AG04449 (cell line): Measurements from ENCODE around the gene CPT1A.

Experiments
- CTCF ChIA-PET: fragments of 350-600 bp; formaldehyde crosslinking; extraction: SDS; loops from one replicate; lab custom pipeline; 2021; ENCODE audit warnings: antibody characterized with exemption; lab: Yijun Ruan, JAX
- POLR2A ChIA-PET: fragments of 400-600, 350-600 bp; formaldehyde crosslinking; extraction: SDS; loops from one replicate; lab custom pipeline; 2020; ENCODE audit warnings: antibody characterized with exemption, inconsistent platforms; lab: Yijun Ruan, JAX
- DNase-seq: peaks from one replicate; pipeline ENCODE4 v3.0.0-alpha.2; 2010; ENCODE audit warnings: low read depth, low spot score
- H3K4me3 ChIP-seq: 2 replicates; pipeline ENCODE4 v1.5.1; 2011; ENCODE audit warnings: low read depth, mild to moderate bottlenecking, control low read depth, low read length
- CTCF ChIP-seq: IDR thresholded peaks from one replicate; pipeline ENCODE4 v1.5.1; 2011; ENCODE audit warnings: mild to moderate bottlenecking, moderate library complexity, low read length, control low read depth, inconsistent platforms; ENCODE audit not compliant: insufficient read depth; ENCODE audit errors: missing control alignments

Gene CPT1A

DNA sequence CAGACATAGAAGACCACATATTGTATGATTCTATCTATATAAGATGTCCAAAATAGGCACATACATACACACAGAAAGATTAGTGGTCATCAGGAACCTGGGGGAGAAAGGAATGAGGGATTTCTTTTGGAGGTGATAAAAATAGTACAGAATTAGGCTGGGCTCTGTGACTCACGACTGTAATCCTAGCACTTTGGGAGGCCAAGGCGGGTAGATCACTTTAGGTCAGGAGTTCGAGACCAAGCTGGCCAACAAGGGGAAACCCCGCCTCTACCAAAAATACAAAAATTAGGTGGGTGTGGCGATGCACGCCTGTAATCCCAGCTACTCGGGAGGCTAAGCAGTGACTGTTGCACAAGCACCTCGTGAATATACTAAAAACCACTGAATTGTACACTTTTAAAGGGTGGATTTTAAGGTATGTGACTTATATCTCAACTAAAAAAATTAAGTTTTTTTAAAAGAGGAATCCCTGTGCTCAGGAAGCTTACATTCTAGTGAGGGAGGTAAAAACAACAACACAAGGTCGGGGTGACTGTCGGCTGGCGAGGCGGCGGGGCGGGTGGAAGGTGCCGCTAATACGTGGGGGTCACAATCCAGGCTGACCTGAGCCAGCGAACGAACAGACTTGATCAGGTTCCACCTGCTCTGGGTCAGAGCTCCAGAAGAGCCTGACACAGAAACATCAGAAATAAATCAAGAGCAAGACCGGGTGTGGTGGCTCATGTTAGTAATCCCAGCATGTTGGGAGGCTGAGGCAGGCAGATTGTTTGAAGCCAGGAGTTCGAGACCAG lies 65.1 kb downstream of the CPT1A start:
- ChIA-PET CTCF (interaction anchor here (1.9 kb wide), 1 partner anchor 21 kb away, joined by 4 read pairs; no protein-coding TSS in a partner anchor), POLR2A (no interaction called here)
- no peak for TF ChIP-seq CTCF
- no peak overlapping the region for H3K4me3 ChIP-seq
- no peak for DNase-seq

GRCh38 chr11:68775951-68776388 lies 65.7 kb downstream of the CPT1A start:
- ChIA-PET POLR2A (no interaction called here), CTCF (no interaction called here)
- DNase-seq: no peak
- H3K4me3 ChIP-seq: no peak overlapping the region
- no peak for TF ChIP-seq CTCF

DNA sequence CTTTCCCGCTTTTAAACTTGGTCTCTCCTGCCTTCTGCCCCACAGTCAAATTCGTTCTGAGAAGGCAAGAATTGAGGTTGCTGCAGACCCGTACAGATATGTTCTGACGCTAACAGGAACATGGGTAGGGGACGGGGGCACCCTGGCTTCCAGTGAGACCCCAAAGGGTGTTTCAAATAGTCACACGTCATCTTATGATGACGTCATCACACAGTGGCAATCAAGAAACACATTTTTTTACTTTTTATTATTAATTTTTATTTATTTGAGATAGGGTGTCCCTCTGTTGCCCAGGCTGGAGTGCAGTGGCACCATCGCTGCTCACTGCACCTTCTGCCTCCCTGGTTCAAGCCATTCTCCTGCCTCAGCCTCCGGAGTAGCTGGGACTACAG lies 67.5 kb downstream of the CPT1A start:
- POLR2A ChIA-PET: no interaction called here
- no peak for DNase-seq

DNA sequence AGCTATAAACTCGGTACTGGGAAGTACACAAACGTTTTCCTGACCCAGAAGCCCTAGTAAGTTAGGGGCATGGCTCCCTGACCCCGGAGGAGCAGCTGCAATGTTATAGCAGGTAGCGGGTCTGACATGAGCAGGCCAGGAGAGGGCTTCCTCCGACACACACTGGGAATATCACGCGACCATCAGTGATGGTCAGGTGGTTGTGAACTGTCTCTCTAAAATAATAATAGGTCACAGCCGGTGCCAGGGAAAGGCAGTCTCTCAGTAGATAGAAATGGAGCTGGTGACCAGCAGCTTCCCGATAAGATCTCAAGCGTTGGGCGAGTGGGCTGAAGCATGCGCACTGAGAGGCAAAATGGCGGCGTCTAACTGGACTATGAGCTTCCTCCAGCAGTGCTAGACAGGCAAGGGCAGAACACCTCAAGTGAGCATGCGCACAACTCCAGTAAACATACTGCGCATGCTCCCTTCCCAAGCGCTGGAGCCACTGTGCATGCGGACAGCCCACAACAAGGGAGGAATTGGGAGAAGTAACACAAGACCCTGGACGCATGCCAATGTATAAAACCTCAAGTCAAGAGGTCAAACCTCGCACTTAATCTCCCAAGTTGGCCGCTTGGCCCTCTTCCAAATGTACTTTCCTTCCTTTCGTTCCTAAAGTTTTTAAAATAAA lies 68.1 kb downstream of the CPT1A start:
- H3K4me3 ChIP-seq: no peak overlapping the region
- no peak for DNase-seq
- no peak for TF ChIP-seq CTCF
- CTCF ChIA-PET: interaction anchor here (0.6 kb wide), 1 partner anchor 110 kb away, joined by 3 read pairs; no protein-coding TSS in a partner anchor
- POLR2A ChIA-PET: no interaction called here

More for the DNA sequence above, 67.5 kb downstream of the CPT1A start:
- H3K4me3 ChIP-seq: no peak overlapping the region
- CTCF ChIA-PET: interaction anchor here (0.6 kb wide), 1 partner anchor 110 kb away, joined by 3 read pairs; no protein-coding TSS in a partner anchor
- no peak for TF ChIP-seq CTCF

DNA sequence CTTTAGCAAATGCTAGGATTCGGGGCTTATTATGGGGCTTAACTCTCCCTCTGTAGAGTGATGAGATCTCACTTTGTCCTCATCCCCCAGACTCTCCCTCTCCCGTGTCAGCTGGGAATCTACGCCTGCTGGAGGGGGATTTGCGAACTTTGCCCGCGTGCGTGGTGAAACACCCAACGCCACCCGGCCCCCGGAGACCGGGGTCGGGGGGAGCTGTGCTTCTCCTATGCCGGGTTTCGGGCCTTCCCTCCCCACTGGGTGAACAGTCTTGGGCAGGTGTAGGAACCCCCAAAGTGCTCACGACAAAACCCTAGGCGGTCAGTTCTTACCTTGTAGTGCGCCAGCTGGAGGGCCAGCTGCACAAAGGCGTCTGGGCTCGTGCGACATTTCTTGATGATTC lies 68.8 kb downstream of the CPT1A start:
- POLR2A ChIA-PET: no interaction called here
- CTCF ChIA-PET: no interaction called here
- no peak overlapping the region for H3K4me3 ChIP-seq
- no peak for DNase-seq
- TF ChIP-seq CTCF: no peak

DNA sequence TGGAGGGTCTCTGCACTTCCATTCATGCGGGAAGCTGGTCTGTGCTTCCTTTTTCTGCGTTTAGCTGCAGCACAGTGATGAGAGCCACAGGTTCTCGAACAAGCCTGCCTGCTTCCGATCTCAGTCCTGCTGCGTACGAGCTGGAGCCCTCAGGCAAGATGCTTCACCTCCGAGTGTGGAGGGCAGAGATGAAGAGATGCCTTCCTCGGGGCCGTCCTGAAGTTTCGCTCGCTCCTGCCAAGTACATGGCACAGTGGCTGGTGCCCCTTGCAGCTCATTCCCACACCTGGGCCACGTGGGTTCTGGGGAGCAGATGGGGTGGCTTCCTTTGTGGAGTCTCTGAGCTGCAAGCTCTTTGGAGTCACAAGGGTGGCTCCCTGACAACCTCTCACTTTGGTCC lies 70.9 kb downstream of the CPT1A start:
- POLR2A ChIA-PET: no interaction called here
- no peak for DNase-seq
- no peak overlapping the region for H3K4me3 ChIP-seq
- no peak for TF ChIP-seq CTCF
- CTCF ChIA-PET: interaction anchor here (1.1 kb wide), 1 partner anchor 30 kb away, joined by 3 read pairs; no protein-coding TSS in a partner anchor
